IPS DF 6.9 (cell line): Measurements from ENCODE around the gene COQ9.
"Not testable (repeated sequence)": the region's sequence is repeated elsewhere in the genome, so short reads cannot be mapped to it uniquely, and the experiment has no call there.

Experiments used
- DNase-seq: peaks from one replicate; pipeline ENCODE4 v3.0.0-alpha.2; 2013; ENCODE audit warnings: low read depth, low spot score
- H3K27ac ChIP-seq: one replicate; pipeline ENCODE4 v1.5.1; 2013; ENCODE audit warnings: low read length, control low read depth
- H3K27me3 ChIP-seq: 2 replicates; pipeline ENCODE4 v1.6.1; 2013; ENCODE audit warnings: mild to moderate bottlenecking, low read length; ENCODE audit not compliant: control insufficient read depth, insufficient read depth
- H3K36me3 ChIP-seq: 2 replicates; pipeline ENCODE4 v1.6.1; 2013; ENCODE audit warnings: low read length; ENCODE audit not compliant: control insufficient read depth, insufficient read depth
- H3K4me1 ChIP-seq: 2 replicates; pipeline ENCODE4 v1.6.1; 2013; ENCODE audit warnings: low read length; ENCODE audit not compliant: control insufficient read depth, insufficient read depth
- H3K4me3 ChIP-seq: 2 replicates; pipeline ENCODE4 v1.5.1; 2013; ENCODE audit warnings: mild to moderate bottlenecking, low read length
- H3K9me3 ChIP-seq: 2 replicates; pipeline ENCODE4 v1.6.1; 2013; ENCODE audit warnings: low read length, inconsistent platforms; ENCODE audit not compliant: control insufficient read depth, insufficient read depth
- WGBS: extraction: QIAGEN DNeasy Blood & Tissue Kit; methylation state at CpG from one replicate; pipeline ENCODE4 v1.1.7; 2013; ENCODE audit warnings: mixed read lengths, missing lambda C conversion rate; ENCODE audit not compliant: insufficient read length, insufficient coverage; 5-methylcytosine and 5-hydroxymethylcytosine counted together

Gene COQ9

GRCh38 chr16:57485091-57485915 lies 38.0 kb downstream of the COQ9 start:
- no peak for DNase-seq
- no peak overlapping the region for H3K27ac ChIP-seq
- no peaks in the 10 kb centered on the region for H3K36me3 ChIP-seq
- H3K4me1 ChIP-seq, result peaks cover 14% of the 10 kb centered on the region
- no peaks in the 10 kb centered on the region for H3K27me3 ChIP-seq
- H3K9me3 ChIP-seq, result no peaks in the 10 kb centered on the region
- H3K4me3 ChIP-seq, result peak overlapping the region; percentile 77; the same call in 1 of the 2 replicates
- WGBS, result no CpG with 5 or more reads among the region's 14 CpGs

GRCh38 chr16:57485916-57486857 lies 38.9 kb downstream of the COQ9 start, which contains the start of gene DOK4:
Gene DOK4 (minus strand): TSS chr16:57486493. CDS start chr16:57479507, 6,986 bp downstream.
- WGBS, result no CpG with 5 or more reads among the region's 73 CpGs
- H3K4me3 ChIP-seq, result peak within 1 kb of the TSS; percentile 77; the same call in 1 of the 2 replicates
- no peak within 1 kb of the TSS for H3K27ac ChIP-seq
- peaks cover 11% of the 10 kb centered on the region for H3K4me1 ChIP-seq
- DNase-seq, result no peak
- no peaks in the 10 kb centered on the region for H3K36me3 ChIP-seq
- H3K9me3 ChIP-seq, result no peaks in the 10 kb centered on the region
- H3K27me3 ChIP-seq, result no peaks in the 10 kb centered on the region

GRCh38 chr16:57486858-57487834 lies 39.9 kb downstream of the COQ9 start:
- Histone ChIP-seq H3K4me1 (peaks cover 11% of the 10 kb centered on the region), H3K27me3 (no peaks in the 10 kb centered on the region), H3K27ac (no peak overlapping the region), H3K36me3 (no peaks in the 10 kb centered on the region), H3K9me3 (no peaks in the 10 kb centered on the region), H3K4me3 (peak overlapping the region; percentile 77; the same call in 1 of the 2 replicates)
- DNase-seq, result no peak
- WGBS, result no CpG with 5 or more reads among the region's 8 CpGs

GRCh38 chr16:57489229-57489628 lies 42.0 kb downstream of the COQ9 start:
- Histone ChIP-seq H3K27ac (no peak overlapping the region), H3K4me3 (no peak overlapping the region), H3K9me3 (no peaks in the 10 kb centered on the region), H3K4me1 (peaks cover 10% of the 10 kb centered on the region), H3K27me3 (no peaks in the 10 kb centered on the region), H3K36me3 (no peaks in the 10 kb centered on the region)
- DNase-seq, result no peak
- no CpG with 5 or more reads among the region's 5 CpGs for whole genome bisulfite sequencing

GRCh38 chr16:57493767-57494166 lies 46.5 kb downstream of the COQ9 start:
- no CpG with 5 or more reads among the region's 4 CpGs for WGBS
- no peak overlapping the region for H3K4me3 ChIP-seq
- no peaks in the 10 kb centered on the region for H3K4me1 ChIP-seq
- no peak overlapping the region for H3K27ac ChIP-seq
- H3K9me3 ChIP-seq, result no peaks in the 10 kb centered on the region
- H3K27me3 ChIP-seq, result no peaks in the 10 kb centered on the region
- H3K36me3 ChIP-seq, result no peaks in the 10 kb centered on the region
- DNase-seq, result no peak

- WGBS, result no CpG with 5 or more reads among the region's 13 CpGs
- DNase-seq, result no peak
- H3K9me3 ChIP-seq, result no peaks in the 10 kb centered on the region
- H3K4me3 ChIP-seq, result no peak overlapping the region
- 0 out of 2 replicates have a peak, but pooled peaks cover 1% of the 10 kb centered on the region for H3K4me1 ChIP-seq
- H3K27ac ChIP-seq, result no peak overlapping the region
- H3K27me3 ChIP-seq, result no peaks in the 10 kb centered on the region
- no peaks in the 10 kb centered on the region for H3K36me3 ChIP-seq
Observed at GRCh38 chr16:57497121-57497520, 49.8 kb downstream of the COQ9 start.

- no peaks in the 10 kb centered on the region for H3K36me3 ChIP-seq
- H3K4me3 ChIP-seq, result no peak overlapping the region
- no peaks in the 10 kb centered on the region for H3K9me3 ChIP-seq
- no peak overlapping the region for H3K27ac ChIP-seq
- WGBS, result no CpG with 5 or more reads among the region's 4 CpGs
- 0 out of 2 replicates have a peak, but pooled peaks cover 1% of the 10 kb centered on the region for H3K4me1 ChIP-seq
- H3K27me3 ChIP-seq, result no peaks in the 10 kb centered on the region
- DNase-seq, result no peak
Observed at GRCh38 chr16:57498031-57498430, 50.8 kb downstream of the COQ9 start.

- not testable (repeated sequence) for DNase-seq, H3K9me3 ChIP-seq, H3K36me3 ChIP-seq, H3K27me3 ChIP-seq, H3K4me1 ChIP-seq, H3K27ac ChIP-seq, H3K4me3 ChIP-seq
- no CpG with 5 or more reads among the region's 11 CpGs for WGBS
Observed at GRCh38 chr16:57499941-57500340, 52.7 kb downstream of the COQ9 start.

GRCh38 chr16:57500578-57501111 lies 53.4 kb downstream of the COQ9 start:
- Histone ChIP-seq H3K36me3 (no peaks in the 10 kb centered on the region), H3K4me1 (0 out of 2 replicates have a peak, but pooled peaks cover 1% of the 10 kb centered on the region), H3K9me3 (no peaks in the 10 kb centered on the region), H3K27me3 (no peaks in the 10 kb centered on the region), H3K4me3 (no peak overlapping the region), H3K27ac (no peak overlapping the region)
- WGBS, result no CpG with 5 or more reads among the region's 9 CpGs
- DNase-seq, result no peak
